ENCODE results near the gene MYO1A.
"Not testable (repeated sequence)": the region's sequence is repeated elsewhere in the genome, so short reads cannot be mapped to it uniquely, and the experiment has no call there.

Gene MYO1A

DNA sequence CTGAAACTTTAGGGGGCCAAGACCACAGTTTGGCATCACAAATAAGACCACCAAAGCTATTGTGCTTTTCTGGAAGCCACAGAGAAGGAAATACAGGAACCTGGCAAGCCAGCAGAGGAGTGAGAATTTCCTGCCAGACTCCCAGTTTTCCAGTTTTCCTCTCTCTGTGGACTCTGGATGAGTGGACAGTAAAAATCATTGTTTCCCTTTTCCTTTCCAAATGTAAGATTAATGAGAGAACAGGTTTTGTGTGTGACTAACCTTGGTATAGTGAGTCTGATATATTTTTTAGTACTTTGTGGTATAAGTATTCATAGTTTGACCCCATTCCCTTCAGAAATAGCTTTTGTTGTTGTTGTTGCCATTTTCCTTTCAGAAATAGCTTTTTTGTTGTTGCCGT is 31.0 kb downstream of the MYO1A start:
- FAIRE-seq: no peak
- no peak for DNase-seq (ENCODE audit: low spot score)

DNA sequence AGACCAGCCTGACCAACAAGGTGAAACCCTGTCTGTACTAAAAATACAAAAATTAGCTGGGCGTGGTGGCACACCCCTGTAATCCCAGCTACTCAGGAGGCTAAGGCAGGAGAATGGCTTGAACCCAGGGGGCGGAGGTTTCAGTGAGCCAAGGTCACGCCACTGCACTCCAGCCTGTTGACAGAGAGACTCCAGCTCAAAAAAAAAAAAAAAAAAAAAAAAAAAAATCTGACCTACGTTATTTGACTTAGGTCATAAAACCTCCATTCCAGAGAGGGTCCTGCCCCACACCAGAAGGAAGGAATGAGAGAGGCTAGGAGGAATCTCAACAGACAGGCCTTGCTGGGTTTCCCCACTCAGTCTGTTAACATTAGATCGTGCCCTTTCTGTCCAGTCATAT is 31.6 kb downstream of the MYO1A start:
- DNase-seq (ENCODE audit: low spot score); FAIRE-seq: not testable (repeated sequence)

GRCh38 chr12:57016348-57016747 is 33.6 kb downstream of the MYO1A start, which contains the start of gene TAC3:
Gene TAC3, minus strand, starts transcription at chr12:57016529. Its CDS starts 732 bp downstream, at chr12:57015797.
- FAIRE-seq (no peak), DNase-seq (ENCODE audit: low spot score) (no peak)

- DNase-seq (ENCODE audit: low spot score) (no peak), FAIRE-seq (no peak)
These were observed 37.1 kb downstream of the MYO1A start for GRCh38 chr12:57012600-57013465.

DNA sequence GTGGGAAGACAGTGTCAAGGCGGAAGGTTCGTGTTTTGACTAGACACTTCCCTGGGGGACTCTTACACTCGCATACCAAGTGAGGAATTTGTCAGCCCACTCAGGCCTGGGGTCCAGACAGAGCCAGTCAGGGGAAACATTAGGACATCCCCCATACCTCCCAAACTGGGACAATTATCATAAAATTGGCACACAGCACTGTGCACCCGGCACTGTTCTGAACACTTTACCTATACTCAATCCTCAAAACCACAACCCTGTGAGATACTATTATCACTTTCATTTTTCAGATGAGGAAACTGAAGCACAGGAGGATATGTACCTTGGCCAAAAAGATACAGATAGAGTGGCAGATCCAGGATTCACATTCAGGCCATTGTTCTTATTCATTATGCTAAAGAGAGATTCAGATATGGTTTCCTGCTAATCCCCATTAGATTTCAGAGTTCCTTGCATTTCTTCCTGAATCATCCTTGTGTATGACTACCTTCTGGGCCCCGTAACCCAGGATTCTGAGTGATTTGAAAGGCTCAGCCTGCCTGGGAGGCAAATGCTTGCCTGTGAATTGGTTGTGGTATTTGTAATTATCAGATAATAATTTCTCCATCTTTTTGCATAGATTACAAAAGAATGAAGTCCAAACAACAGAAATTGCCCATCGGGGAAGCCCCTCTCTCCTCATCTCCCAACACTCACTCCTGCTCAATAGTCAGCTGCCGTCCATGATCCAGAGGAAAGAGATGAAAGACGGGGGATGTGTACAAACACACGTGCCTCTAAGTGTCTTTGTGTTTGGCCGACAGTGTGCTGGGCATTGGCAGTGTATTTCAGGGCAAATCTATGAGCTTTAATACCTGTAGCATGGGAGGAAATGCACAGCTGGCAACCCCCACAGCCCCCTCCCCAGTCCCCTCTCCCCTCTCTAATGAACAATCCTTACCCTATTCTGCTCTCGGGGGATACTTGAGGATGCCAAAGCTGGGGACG is 38.2 kb downstream of the MYO1A start:
- DNase-seq (ENCODE audit: low spot score): no peak
- FAIRE-seq: no peak

GRCh38 chr12:57010627-57011247 is 39.2 kb downstream of the MYO1A start:
- DNase-seq (ENCODE audit: low spot score): no peak
- no peak for FAIRE-seq

DNA sequence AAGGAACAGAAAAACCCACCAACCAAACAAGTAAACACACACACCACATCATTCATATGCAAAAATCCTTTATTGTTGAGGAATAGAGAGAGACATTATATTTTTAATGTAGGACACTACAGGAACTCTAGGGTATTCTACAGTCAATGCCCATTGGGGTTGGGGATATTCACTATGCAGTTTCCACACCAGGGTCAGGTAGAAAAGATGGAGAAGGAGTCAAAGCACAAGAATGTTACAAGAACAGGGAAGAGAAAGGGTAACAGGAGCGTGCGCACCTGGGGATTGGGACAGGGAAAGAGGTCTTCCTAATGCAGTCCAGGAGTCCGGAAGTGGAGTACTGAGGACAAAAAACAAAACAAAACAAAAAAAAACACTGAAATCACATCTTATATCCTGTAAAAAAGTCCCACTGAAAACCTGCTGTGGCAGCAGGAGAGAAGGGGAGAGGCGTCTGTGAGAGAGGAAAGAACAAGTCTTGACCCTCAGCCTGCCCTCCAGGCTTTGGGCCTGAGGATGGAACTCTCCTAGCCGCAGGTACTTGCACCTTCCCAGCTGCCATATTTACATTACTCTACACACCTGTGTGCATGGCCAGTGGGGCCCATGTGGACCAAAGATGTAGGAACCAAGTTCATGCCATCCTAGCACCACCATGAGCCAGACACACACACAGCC is 39.8 kb downstream of the MYO1A start:
- DNase-seq (ENCODE audit: low spot score) (no peak), FAIRE-seq (no peak)

DNA sequence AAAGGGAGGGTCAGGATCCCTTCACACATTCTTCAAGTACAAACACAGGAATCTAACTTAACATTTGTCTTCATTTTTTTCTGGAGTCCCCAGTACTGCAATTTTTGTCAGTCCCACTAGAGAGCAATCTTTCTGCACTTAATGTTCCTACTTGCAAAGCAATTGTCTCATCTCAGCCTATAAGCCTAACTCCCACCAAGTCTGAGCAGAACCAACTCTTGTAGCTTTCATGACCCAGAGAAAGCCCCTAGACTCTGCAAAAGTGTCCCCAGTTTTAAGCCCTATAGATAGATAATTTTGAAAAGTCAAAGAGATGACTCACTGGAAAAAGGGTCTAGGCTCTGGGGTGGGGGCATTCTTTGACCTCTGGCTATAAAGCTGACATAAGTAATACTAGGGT is 41.8 kb downstream of the MYO1A start:
- no peak for FAIRE-seq
- DNase-seq (ENCODE audit: low spot score): peak; percentile 22

- FAIRE-seq (no peak), DNase-seq (ENCODE audit: low spot score) (no peak)
These were observed 43.0 kb downstream of the MYO1A start for GRCh38 chr12:57006809-57007475.

DNA sequence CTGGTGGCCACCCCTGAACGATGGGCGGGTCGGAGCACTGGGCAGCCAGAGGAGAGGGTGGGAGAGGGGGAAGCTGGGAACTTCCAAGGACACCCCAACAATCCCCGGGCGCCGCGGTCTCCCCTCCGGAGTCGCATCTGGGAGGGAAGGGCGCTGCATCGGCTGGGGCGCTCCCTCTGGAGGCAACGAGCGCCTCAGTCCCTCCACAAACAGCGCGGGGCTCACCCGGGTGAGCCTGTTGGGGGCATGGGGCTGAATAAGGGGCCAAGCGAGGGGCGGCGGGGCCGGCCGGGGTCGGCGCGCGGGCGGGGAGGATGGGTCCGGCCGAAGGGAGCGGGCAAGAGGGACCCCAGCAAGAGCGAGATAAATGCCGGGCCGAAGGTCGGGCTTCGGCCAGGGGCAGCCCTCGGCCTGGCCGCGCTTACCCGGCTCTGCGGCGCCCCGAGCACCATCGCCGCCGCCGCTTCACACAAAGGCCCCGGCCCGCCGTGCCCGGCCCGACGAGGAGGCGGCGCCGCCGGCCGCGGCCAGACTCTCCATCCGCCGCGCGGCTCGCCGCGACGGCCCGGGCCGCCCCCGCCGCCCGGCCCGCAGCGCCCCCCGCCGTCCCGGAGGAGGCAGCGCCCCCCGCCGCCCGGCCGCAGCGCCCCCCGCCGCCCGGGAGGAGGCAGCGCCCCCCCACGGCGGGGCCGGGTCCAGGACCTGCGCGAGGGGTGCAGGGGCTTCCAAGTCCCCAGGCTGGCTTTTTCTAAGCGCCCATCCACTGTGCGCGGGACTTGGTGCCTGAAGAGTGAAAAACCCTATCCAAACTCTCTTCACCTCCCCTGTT is 43.7 kb downstream of the MYO1A start, which contains the start of gene ZBTB39:
ZBTB39 (minus strand) TSS at position 567 of the 829 bp plus-strand sequence. CDS start 1,629 bp downstream, outside the sequence.
- FAIRE-seq: no peak

DNA sequence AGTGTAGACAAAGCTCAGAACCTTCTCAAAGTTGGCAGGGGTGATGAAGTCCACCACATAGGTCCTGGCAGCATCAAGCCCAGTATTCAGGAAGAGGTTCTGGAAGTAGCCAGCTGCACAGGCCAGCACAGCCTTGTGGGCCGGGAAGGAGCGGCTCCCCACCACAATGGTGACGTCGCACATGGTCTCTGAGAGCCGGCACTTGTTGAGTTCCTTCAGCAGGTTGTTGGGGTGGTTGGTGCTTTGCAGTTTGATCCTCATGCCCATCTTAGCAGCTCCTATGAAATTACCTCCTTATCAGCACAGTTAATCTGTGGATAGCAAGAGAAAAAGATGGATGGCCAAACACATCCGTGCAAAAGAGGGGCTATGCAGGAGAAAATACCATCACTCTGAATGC is 45.3 kb downstream of the MYO1A start:
- no peak for DNase-seq (ENCODE audit: low spot score)
- no peak for FAIRE-seq

More for the DNA sequence above, 43.7 kb downstream of the MYO1A start, which contains the start of gene ZBTB39:
- DNase-seq (ENCODE audit: low spot score): peak; percentile 7

DNA sequence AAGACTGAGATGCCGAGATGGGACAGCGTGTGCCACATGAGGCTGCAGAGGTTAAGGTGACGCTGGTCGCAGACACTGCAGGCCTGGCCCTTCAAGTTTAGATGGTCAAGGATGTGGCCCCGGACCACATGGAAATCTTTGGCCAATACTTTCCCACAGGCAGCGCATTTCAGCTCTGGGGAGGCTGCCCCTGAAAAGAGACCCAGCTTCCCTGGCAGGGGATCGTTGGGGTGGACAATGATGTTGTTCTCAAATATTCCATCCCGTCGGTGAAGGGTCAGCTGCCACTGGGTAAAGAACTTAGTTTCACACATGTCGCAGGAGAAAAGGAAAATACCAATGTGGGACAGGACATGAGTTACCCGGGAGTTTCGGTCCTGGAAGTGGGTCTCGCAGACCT is 46.5 kb downstream of the MYO1A start:
- FAIRE-seq (no peak), DNase-seq (ENCODE audit: low spot score) (no peak)

- no peak for DNase-seq (ENCODE audit: low spot score)
- FAIRE-seq: no peak
These were observed 48.5 kb downstream of the MYO1A start for GRCh38 chr12:57001448-57001906.

- FAIRE-seq: no peak
- no peak for DNase-seq (ENCODE audit: low spot score)
These were observed 49.5 kb downstream of the MYO1A start for GRCh38 chr12:57000393-57000792.

DNA sequence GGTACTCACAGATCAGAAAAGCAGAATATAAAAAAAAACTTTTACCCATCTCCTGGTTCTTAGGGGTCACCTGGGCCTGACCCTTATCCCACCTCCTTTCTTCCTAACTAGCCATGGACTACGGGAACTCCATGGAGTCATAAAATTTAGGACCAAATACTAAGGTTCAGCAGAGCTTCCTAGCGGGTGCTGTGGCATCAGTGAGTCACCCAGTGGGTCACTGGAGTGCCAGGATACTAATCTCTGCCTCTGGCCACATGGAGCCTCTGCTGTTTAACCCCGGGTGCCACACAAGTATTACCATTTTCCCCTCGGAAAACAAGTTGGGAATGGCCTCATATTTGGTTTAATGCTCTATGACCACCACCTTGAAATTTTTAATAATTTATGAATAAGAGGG is 50.5 kb downstream of the MYO1A start:
- FAIRE-seq (no peak), DNase-seq (ENCODE audit: low spot score) (no peak)

- FAIRE-seq (no peak), DNase-seq (ENCODE audit: low spot score) (no peak)
These were observed 50.9 kb downstream of the MYO1A start for GRCh38 chr12:56998981-56999380.

DNA sequence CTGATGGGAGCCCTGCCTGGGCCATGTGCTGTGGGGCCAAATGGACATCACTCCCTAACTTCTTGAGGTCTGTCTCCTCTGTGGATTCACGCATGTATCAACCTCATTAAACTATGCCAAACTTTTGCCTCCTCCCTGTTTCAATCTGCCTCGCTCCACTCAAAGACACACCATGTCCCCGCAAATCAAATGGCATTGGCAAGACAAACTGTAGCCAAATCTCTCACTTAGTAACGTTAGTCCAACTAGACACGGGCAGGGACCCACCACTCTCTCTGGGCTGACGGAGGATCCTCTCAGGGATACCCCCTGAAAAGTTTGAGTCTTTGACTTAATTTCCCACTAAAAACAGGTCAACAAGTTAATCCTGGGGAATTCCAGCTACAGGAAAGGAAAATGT is 51.6 kb downstream of the MYO1A start:
- FAIRE-seq: no peak
- no peak for DNase-seq (ENCODE audit: low spot score)

GRCh38 chr12:56996793-56997545 is 53.0 kb downstream of the MYO1A start:
- FAIRE-seq (no peak), DNase-seq (ENCODE audit: low spot score) (no peak)

Measured in RCC 7860 (cell line).